ENCODE data around the gene TCTN3.
A peak's percentile ranks its signal among the peaks of the same experiment; 100 is the strongest.
"Not testable (repeated sequence)": the region's sequence is repeated elsewhere in the genome, so short reads cannot be mapped to it uniquely, and the experiment has no call there.

The TCTN3 gene

DNA sequence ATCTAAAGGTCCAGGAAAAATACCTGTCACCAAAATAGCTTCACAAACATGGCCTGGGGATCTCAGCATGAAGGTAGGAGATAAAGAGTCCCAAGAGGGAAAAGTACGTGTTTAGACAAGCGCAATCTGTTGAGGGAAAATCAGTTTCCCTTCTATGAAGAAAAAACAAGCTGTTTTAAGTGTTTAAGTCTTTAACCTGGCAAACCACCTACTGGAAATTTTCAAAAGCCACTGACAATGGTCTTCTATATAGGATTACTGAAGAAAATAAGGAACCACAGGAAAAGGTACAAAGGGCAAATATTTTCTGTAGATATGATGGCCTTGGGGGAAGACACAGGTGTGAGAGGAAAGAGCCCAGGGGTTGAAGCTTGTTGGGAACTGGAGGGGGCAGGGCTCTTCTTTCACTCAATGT, 58.4 kb downstream of the TCTN3 start:
- no peak for DNase-seq
- H3K4me1 ChIP-seq (ENCODE audit: control insufficient read depth, insufficient read depth, low read depth, low read length) = peaks cover 2% of the 10 kb centered on the region
- H3K79me1 ChIP-seq (replicated peaks; ENCODE audit: low read length, poor library complexity, severe bottlenecking) = peaks cover 19% of the 10 kb centered on the region
- H3K27me3 ChIP-seq (ENCODE audit: control insufficient read depth in 1 of 2, insufficient read depth in 1 of 2, low read length in 2 of 2) = no peaks in the 10 kb centered on the region
- H3K27ac ChIP-seq (ENCODE audit: low read length, poor library complexity, severe bottlenecking) = no peak overlapping the region
- no peak overlapping the region for H2BK120ac ChIP-seq (ENCODE audit: low read depth, low read length)
- H3K4me2 ChIP-seq (ENCODE audit: low read length, poor library complexity, severe bottlenecking) = no peak overlapping the region
- H3K23ac ChIP-seq (ENCODE audit: low read length in 2 of 2) = no peak overlapping the region
- no peak overlapping the region for H2AFZ ChIP-seq (ENCODE audit: low read depth, low read length)
- H2BK5ac ChIP-seq (ENCODE audit: low read depth, low read length, poor library complexity, severe bottlenecking) = no peak overlapping the region
- 100% methylated on average over 1 of the region's 2 CpGs for WGBS
- H2BK15ac ChIP-seq (ENCODE audit: low read depth, poor library complexity, severe bottlenecking) = no peak overlapping the region
- H2AK5ac ChIP-seq (ENCODE audit: low read length, severe bottlenecking) = no peak overlapping the region
- no peak overlapping the region for H3K14ac ChIP-seq (ENCODE audit: low read length in 2 of 2)
- no peak overlapping the region for H3K18ac ChIP-seq (ENCODE audit: low read depth in 1 of 2, low read length in 2 of 2)
- no peak overlapping the region for H4K8ac ChIP-seq (ENCODE audit: low read length)
- H3K36me3 ChIP-seq (ENCODE audit: control insufficient read depth in 1 of 2, insufficient read depth in 2 of 2, low read depth in 1 of 2, low read length in 2 of 2) = peaks cover 35 to 94% of the 10 kb centered on the region in 2 experiments
- no peak overlapping the region for H2BK12ac ChIP-seq (ENCODE audit: low read length in 2 of 2)
- H3K4me3 ChIP-seq (ENCODE audit: insufficient read depth in 1 of 2, low read depth in 1 of 2, low read length in 2 of 2) = no peak overlapping the region
- no peak overlapping the region for H3K9ac ChIP-seq (ENCODE audit: low read length)
- H3K9me3 ChIP-seq (ENCODE audit: control insufficient read depth, low read length) = no peaks in the 10 kb centered on the region
- H4K91ac ChIP-seq (ENCODE audit: low read length) = no peak overlapping the region
- H3K4ac ChIP-seq (ENCODE audit: low read depth in 1 of 2, low read length in 2 of 2) = no peak overlapping the region

- peaks cover 9% of the 10 kb centered on the region for H3K79me1 ChIP-seq (replicated peaks; ENCODE audit: low read length, poor library complexity, severe bottlenecking)
- DNase-seq = no peak
- no peak overlapping the region for H2BK15ac ChIP-seq (ENCODE audit: low read depth, poor library complexity, severe bottlenecking)
- H3K18ac ChIP-seq (ENCODE audit: low read depth in 1 of 2, low read length in 2 of 2) = no peak overlapping the region
- no peak overlapping the region for H3K14ac ChIP-seq (ENCODE audit: low read length in 2 of 2)
- no peak overlapping the region for H3K9ac ChIP-seq (ENCODE audit: low read length)
- H3K4me1 ChIP-seq (ENCODE audit: control insufficient read depth, insufficient read depth, low read depth, low read length) = peaks cover 3% of the 10 kb centered on the region
- H3K9me3 ChIP-seq (ENCODE audit: control insufficient read depth, low read length) = no peaks in the 10 kb centered on the region
- no peaks in the 10 kb centered on the region for H3K27me3 ChIP-seq (ENCODE audit: control insufficient read depth in 1 of 2, insufficient read depth in 1 of 2, low read length in 2 of 2)
- H3K4me3 ChIP-seq (ENCODE audit: insufficient read depth in 1 of 2, low read depth in 1 of 2, low read length in 2 of 2) = no peak overlapping the region
- H3K4me2 ChIP-seq (ENCODE audit: low read length, poor library complexity, severe bottlenecking) = peak overlapping the region; percentile 60
- H2AFZ ChIP-seq (ENCODE audit: low read depth, low read length) = no peak overlapping the region
- H3K36me3 ChIP-seq (ENCODE audit: control insufficient read depth in 1 of 2, insufficient read depth in 2 of 2, low read depth in 1 of 2, low read length in 2 of 2) = peaks cover 18 to 93% of the 10 kb centered on the region in 2 experiments
- H3K4ac ChIP-seq (ENCODE audit: low read depth in 1 of 2, low read length in 2 of 2) = no peak overlapping the region
- H3K27ac ChIP-seq (ENCODE audit: low read length, poor library complexity, severe bottlenecking) = peak overlapping the region; percentile 77
- H2AK5ac ChIP-seq (ENCODE audit: low read length, severe bottlenecking) = no peak overlapping the region
- no peak overlapping the region for H2BK120ac ChIP-seq (ENCODE audit: low read depth, low read length)
- H2BK5ac ChIP-seq (ENCODE audit: low read depth, low read length, poor library complexity, severe bottlenecking) = no peak overlapping the region
- no peak overlapping the region for H4K8ac ChIP-seq (ENCODE audit: low read length)
- WGBS = no CpG with 5 or more reads among the region's 1 CpG
- no peak overlapping the region for H4K91ac ChIP-seq (ENCODE audit: low read length)
- no peak overlapping the region for H2BK12ac ChIP-seq (ENCODE audit: low read length in 2 of 2)
- H3K23ac ChIP-seq (ENCODE audit: low read length in 2 of 2) = no peak overlapping the region
Observed at GRCh38 chr10:95628786-95629185, 64.9 kb downstream of the TCTN3 start.

DNA sequence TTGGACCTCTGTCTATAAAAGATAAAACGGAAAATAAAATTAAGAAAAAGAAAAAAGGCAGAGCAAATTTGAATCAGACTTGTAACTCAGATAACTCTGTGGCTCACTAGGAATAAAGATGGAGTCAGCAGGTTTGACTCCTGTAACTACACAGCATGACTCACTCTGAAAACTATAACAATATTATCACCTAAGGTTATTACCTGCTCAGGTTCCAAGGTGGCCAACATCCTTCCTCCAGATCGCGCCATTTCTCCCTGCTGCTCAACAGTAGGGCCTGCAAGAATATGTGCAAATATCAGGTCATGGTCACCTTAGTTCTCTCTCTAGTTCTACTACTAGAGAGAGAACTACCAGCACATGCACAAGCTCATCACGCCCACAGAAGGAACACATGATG, 67.2 kb downstream of the TCTN3 start:
- H3K4me2 ChIP-seq (ENCODE audit: low read length, poor library complexity, severe bottlenecking) = no peak overlapping the region
- H3K79me1 ChIP-seq (replicated peaks; ENCODE audit: low read length, poor library complexity, severe bottlenecking) = peaks cover 8% of the 10 kb centered on the region
- peaks cover 2% of the 10 kb centered on the region for H3K4me1 ChIP-seq (ENCODE audit: control insufficient read depth, insufficient read depth, low read depth, low read length)
- no peak overlapping the region for H3K23ac ChIP-seq (ENCODE audit: low read length in 2 of 2)
- no peak overlapping the region for H3K18ac ChIP-seq (ENCODE audit: low read depth in 1 of 2, low read length in 2 of 2)
- H2AFZ ChIP-seq (ENCODE audit: low read depth, low read length) = no peak overlapping the region
- H3K4me3 ChIP-seq (ENCODE audit: insufficient read depth in 1 of 2, low read depth in 1 of 2, low read length in 2 of 2) = no peak overlapping the region
- no peak overlapping the region for H3K9ac ChIP-seq (ENCODE audit: low read length)
- no peak overlapping the region for H2AK5ac ChIP-seq (ENCODE audit: low read length, severe bottlenecking)
- no peaks in the 10 kb centered on the region for H3K27me3 ChIP-seq (ENCODE audit: control insufficient read depth in 1 of 2, insufficient read depth in 1 of 2, low read length in 2 of 2)
- H4K91ac ChIP-seq (ENCODE audit: low read length) = no peak overlapping the region
- H3K9me3 ChIP-seq (ENCODE audit: control insufficient read depth, low read length) = no peaks in the 10 kb centered on the region
- H3K36me3 ChIP-seq (ENCODE audit: control insufficient read depth in 1 of 2, insufficient read depth in 2 of 2, low read depth in 1 of 2, low read length in 2 of 2) = peaks cover 21 to 82% of the 10 kb centered on the region in 2 experiments
- H2BK120ac ChIP-seq (ENCODE audit: low read depth, low read length) = no peak overlapping the region
- H3K14ac ChIP-seq (ENCODE audit: low read length in 2 of 2) = no peak overlapping the region
- no peak for DNase-seq
- no peak overlapping the region for H2BK5ac ChIP-seq (ENCODE audit: low read depth, low read length, poor library complexity, severe bottlenecking)
- H4K8ac ChIP-seq (ENCODE audit: low read length) = no peak overlapping the region
- H2BK12ac ChIP-seq (ENCODE audit: low read length in 2 of 2) = no peak overlapping the region
- no peak overlapping the region for H3K4ac ChIP-seq (ENCODE audit: low read depth in 1 of 2, low read length in 2 of 2)
- no peak overlapping the region for H2BK15ac ChIP-seq (ENCODE audit: low read depth, poor library complexity, severe bottlenecking)
- WGBS = 92% methylated on average over 4 of the region's 4 CpGs
- no peak overlapping the region for H3K27ac ChIP-seq (ENCODE audit: low read length, poor library complexity, severe bottlenecking)

GRCh38 chr10:95620415-95620814, 73.3 kb downstream of the TCTN3 start:
- H2BK120ac ChIP-seq (ENCODE audit: low read depth, low read length); H4K91ac ChIP-seq (ENCODE audit: low read length); H3K27ac ChIP-seq (ENCODE audit: low read length, poor library complexity, severe bottlenecking); H3K14ac ChIP-seq (ENCODE audit: low read length in 2 of 2); H3K4me3 ChIP-seq (ENCODE audit: insufficient read depth in 1 of 2, low read depth in 1 of 2, low read length in 2 of 2); H2BK5ac ChIP-seq (ENCODE audit: low read depth, low read length, poor library complexity, severe bottlenecking); H4K8ac ChIP-seq (ENCODE audit: low read length); H3K4me1 ChIP-seq (ENCODE audit: control insufficient read depth, insufficient read depth, low read depth, low read length); H2BK15ac ChIP-seq (ENCODE audit: low read depth, poor library complexity, severe bottlenecking); H3K4me2 ChIP-seq (ENCODE audit: low read length, poor library complexity, severe bottlenecking); H3K9ac ChIP-seq (ENCODE audit: low read length); H2AFZ ChIP-seq (ENCODE audit: low read depth, low read length); H2AK5ac ChIP-seq (ENCODE audit: low read length, severe bottlenecking); H3K23ac ChIP-seq (ENCODE audit: low read length in 2 of 2); H3K18ac ChIP-seq (ENCODE audit: low read depth in 1 of 2, low read length in 2 of 2); H3K4ac ChIP-seq (ENCODE audit: low read depth in 1 of 2, low read length in 2 of 2); H2BK12ac ChIP-seq (ENCODE audit: low read length in 2 of 2); H3K27me3 ChIP-seq (ENCODE audit: control insufficient read depth in 1 of 2, insufficient read depth in 1 of 2, low read length in 2 of 2); DNase-seq; H3K9me3 ChIP-seq (ENCODE audit: control insufficient read depth, low read length): not testable (repeated sequence)
- no CpG with 5 or more reads among the region's 5 CpGs for WGBS
- Histone ChIP-seq H3K79me1 (replicated peaks; ENCODE audit: low read length, poor library complexity, severe bottlenecking) (peaks cover 19% of the 10 kb centered on the region), H3K36me3 (ENCODE audit: control insufficient read depth in 1 of 2, insufficient read depth in 2 of 2, low read depth in 1 of 2, low read length in 2 of 2) (peaks cover 47 to 74% of the 10 kb centered on the region in 2 experiments)

All from mesenchymal stem cell (in vitro differentiated cells and primary cell).